GM12873 (cell line): ENCODE results near the gene FGF14.

Experiments
- CTCF ChIP-seq: IDR thresholded peaks from 2 replicates; pipeline ENCODE4 v1.5.1; 2012; ENCODE audit warnings: low read depth, mild to moderate bottlenecking, moderate library complexity, low read length, control low read depth; ENCODE audit not compliant: insufficient read depth; ENCODE audit errors: missing control alignments

Gene FGF14

GRCh38 chr13:102041544-102041943, 360.3 kb downstream of the FGF14 start:
- TF ChIP-seq CTCF = no peak

- no peak for TF ChIP-seq CTCF
Observed at GRCh38 chr13:102040812-102041211, 361.0 kb downstream of the FGF14 start.

- TF ChIP-seq CTCF = no peak
Observed at GRCh38 chr13:102039264-102039663, 362.6 kb downstream of the FGF14 start.

GRCh38 chr13:102038787-102039186, 363.1 kb downstream of the FGF14 start:
- TF ChIP-seq CTCF = no peak

- TF ChIP-seq CTCF = no peak
Observed at GRCh38 chr13:102035969-102036368, 365.9 kb downstream of the FGF14 start.

GRCh38 chr13:102033857-102034331, 368.0 kb downstream of the FGF14 start:
- no peak for TF ChIP-seq CTCF

GRCh38 chr13:102033386-102033785, 368.5 kb downstream of the FGF14 start:
- no peak for TF ChIP-seq CTCF
